CD4-positive, alpha-beta T cell treated with Interleukin-6 at 100 ng/mL for 8 hours (primary cell): ENCODE results near the gene GLP1R.
A peak's percentile ranks its signal among the peaks of the same experiment; 100 is the strongest.

Source experiments
- DNase-seq: peaks from one replicate; pipeline ENCODE4 v3.0.0-alpha.2; 2020; ENCODE audit warnings: mixed read lengths, low spot score

Gene GLP1R

DNA sequence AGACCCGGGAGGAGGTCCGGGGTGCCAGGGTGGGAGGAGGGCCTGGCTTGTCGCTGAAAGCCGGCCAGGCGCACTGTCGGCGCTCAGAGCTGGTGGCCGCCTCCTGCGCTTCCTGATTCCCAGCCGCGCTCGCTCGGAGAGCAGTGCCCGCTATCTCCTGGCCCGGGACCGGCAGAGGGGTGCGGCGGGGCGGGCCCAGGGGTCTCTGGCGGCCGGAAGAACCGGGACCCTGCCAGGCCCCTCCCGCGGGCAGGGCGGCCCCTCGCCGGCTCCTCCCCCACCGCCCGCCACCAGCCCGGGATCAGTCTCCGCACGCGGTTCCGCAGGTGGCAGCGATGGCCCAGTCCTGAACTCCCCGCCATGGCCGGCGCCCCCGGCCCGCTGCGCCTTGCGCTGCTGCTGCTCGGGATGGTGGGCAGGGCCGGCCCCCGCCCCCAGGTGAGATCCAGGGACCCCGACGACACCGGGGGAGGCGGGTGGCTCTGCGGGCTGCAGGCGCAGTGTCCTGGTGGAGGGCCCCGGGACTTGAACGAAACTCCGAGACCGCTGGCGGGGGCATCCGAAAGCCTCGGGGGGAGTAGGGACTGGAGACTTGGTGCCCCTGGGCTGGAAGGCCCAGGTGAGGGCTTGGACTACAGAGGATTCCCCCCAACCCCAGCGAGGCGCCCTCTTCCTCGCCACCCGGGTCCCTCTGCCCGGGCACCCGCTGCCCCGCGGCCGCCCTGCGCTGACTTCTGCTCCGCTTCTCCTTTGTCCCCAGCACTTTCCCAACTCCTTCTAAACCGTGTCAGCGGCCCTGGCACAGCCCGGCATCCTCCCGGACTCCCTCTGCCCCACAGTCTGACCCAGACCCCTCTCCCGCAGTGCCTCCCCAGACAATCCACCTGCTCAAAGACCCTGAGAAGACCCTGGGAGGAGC, at the start of gene GLP1R:
TSS of gene GLP1R (plus strand) at position 301 of the 919 bp plus-strand sequence. CDS start at position 361, 60 bp downstream.
- no peak for DNase-seq

DNA sequence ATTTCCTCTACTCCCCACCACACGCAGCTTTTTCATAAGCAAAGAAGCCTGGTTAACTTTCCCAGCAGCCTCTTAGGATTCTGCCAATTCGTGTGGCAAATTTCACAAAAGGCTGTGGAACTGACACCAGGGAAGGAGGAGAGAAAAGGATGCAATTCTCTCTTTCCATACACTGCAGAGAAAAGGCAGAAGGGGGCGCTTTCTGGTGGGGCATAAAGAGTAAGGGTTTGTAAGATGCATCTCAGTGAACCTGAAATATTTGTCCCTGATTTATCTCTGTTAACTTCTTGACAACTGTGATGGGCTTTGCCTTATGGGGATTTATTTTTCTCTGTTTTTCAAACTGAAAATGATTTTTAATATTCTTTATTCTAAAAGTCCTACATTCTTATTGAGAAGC, 45.5 kb upstream of the GLP1R start:
- DNase-seq: no peak

DNA sequence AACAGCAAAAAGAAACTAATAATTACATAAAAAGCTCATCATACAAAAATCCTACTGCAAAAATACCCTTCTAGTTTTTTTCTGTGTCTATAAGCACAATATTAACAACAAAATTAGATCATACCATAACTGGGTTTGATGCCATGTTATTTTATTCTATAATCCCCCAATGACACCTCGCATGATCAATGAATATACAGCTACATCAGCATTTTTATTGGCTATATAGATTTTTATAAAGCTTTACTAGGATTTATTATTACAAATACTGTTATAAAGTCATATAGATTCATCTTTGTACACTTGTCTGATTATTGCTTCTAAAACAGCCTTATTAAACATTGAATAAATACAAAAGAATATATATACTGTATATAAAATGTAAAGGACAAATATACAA, 45.1 kb upstream of the GLP1R start:
- no peak for DNase-seq

DNA sequence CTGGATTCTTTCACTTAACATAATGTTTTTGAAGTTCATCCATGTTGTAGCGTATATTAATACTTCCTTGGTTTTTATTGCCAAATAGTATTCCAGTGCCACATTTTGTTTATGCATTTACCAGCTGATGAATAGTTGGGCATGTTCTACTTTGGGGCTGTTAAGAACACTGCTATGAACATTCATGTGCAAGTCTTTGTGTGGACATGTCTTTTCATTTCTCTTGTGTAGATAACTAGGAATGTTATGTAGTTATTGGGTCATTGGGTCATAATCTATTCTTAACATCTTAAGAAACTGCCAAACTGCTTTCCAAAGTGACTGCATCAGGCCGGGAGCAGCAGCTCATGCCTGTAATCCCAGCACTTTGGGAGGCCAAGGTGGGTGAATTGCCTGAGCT, 43.8 kb upstream of the GLP1R start:
- no peak for DNase-seq

DNA sequence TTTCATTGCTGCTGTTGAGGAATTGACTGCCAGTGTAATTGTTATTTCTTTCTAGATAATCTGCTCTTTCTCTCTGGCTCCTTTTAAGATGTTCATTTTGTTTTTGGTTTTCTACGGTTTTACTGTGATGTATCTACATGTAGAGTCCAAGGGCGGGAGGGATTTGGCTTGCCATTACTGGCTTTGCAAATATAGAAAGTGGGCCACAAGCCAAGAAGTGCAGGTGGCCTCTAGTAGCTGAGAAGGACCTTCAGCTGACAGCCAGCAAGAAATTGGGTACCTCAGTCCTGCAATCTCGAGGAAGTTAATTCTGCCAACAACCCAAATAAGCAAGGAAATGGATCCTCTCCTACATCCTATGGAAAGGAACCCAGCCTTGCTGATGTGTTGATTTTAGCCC, 42.8 kb upstream of the GLP1R start:
- DNase-seq: no peak

DNA sequence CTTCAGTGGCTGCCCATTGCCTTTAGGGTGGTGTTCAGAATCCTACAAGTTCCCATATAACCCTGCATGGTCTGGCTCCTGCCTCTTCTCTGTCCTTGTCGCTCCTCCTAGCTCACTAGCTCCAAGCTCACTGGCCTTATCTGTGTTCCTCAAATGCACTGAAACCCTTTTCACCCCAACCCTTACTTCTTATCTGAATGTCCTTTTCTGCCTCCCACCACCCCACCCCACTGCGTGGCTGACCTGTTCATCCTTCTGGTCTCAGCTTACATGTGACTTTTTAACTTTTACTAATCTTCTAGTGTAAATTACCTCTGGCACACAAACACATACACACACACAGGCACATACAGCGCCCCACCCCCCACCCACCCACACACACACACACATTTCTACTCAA, 41.0 kb upstream of the GLP1R start:
- no peak for DNase-seq

DNA sequence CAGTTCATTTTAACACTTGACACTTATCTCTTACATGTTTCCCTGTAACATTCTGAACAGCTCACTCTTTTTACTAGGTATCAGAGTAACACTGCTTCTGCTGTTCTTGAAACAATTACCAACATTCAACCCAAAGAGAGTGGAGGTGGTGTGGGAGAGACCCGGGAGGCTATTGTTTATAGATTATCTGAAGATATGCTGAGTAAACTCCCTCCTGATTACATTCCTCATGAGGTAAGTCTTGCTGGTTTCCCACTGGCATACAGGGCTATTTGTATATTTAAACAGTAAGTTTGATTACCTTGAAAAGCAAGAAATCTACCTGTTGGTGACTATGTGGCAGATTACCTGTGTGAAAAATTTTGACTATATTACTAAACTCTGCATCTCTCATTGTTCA, 39.8 kb upstream of the GLP1R start:
- no peak for DNase-seq

DNA sequence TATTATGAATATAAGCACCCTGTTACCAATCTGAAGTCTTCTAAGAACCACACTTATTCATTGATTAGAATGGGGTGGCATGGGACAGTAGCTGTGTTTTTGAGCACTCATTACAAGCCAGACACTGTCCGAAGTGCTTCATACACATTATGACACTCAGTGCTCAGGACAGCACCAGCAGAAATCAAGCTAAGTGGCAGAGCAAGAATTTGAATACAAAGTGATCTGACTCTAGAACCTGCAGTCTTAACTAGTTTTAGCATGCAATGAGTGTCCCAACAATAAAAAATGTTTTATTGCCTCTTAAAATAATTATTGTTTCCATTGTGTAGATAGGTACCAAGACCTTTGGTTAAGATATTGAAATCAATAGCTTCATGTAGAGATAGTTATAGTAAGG, 39.1 kb upstream of the GLP1R start:
- no peak for DNase-seq

DNA sequence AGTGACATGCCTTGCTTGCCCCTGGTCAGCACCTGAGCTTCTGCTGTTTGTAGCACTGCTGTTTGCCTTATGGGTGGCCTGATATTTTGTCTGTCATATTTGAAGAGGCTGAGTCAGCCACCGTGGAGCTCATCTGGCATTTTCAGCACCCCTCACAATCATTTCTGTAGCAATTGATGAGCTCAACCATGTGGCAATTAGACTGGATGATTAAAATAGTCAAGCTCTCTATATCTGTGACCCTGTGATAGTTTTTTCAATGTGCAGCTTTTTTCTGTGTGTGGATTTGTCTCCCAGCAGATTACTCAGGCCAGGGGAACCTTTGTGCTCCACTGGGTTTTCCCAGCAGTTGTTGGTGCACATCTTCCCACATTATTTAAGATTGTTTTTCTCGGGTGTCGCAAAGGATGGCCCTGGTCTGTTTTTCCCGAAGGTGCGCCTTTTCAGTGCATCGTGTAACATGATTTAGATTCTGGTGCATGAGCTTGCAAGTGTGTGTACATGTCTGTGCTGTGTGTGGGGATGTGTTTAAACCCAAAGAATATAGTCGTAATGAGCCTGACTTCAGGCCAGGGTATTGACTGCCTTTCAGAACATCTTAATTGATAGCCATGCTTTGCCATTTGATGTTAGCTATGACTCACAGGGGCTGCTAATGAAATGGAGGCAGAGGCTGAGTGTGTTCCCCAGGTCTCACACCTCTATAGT, 31.6 kb upstream of the GLP1R start:
- no peak for DNase-seq

DNA sequence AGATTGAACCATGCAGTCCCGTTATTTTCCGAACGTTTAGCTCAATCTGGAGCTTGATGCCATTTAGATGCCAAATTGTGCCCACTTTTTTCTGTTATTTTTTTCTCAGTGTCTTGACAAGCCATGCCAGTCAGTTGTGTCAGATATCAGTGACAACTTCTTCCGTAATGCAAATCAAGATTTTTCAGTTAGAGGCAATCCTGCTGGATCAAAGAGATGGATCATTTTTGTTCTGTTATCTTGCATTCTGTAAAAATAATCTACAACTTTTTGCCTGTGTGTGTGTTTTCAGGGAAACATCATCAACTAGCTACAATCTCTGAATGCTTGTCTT, 31.1 kb upstream of the GLP1R start:
- DNase-seq: no peak

DNA sequence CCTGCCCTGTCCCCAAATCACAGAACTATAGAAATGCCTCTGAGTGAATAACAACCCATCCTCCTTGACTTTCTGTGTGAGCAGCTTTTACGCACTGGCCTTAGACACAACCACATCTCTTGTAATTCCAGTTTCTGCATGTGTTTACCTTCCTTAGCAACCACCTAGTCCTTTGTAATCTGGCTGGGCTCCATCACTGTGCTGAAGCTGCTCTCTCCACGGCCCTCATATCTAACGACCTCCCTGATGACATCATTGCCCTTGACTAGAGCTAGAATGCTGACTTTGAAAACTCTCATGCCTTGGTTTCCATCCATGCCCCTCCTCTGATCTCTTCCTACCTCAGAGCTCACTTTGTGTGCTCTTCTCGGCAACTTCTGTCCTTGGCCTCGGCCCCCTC, 30.5 kb upstream of the GLP1R start:
- DNase-seq: no peak

DNA sequence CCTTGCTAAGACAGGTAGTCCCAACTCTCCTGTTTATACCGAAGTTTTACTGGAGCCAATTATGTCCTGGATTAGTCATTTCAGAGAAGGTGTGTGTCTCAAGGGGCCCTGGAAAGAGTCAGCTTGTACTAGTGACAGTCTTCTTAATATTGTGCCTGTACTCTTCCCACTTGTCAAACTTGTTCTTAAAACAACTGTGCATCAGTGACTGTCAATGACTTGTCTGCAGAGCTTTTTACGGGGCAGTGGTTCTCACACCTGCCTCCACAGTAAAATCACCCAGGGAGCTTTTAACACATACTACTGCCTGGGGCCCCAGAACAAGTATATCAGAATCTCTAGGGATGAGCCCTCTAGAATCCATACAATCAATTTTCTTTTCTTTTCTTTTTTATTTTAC, 28.4 kb upstream of the GLP1R start:
- DNase-seq: no peak

DNA sequence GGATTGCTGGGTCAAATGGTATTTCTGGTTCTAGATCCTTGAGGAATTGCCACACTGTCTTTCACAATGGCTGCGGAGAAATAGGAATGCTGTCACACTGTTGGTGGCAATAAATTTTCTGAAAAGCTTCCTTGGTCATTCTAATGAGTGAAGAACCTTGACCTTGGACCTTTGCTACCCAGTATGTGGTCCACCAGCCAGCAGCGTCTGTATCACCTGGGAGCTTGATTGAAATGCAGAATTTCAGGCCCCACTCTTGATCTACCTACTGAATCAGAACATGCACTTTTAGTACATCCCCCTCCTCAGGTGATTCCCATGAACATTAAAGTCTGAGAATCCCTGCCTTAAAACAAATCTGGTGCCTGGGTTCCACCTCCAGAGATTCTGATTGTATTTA, 27.5 kb upstream of the GLP1R start:
- no peak for DNase-seq

DNA sequence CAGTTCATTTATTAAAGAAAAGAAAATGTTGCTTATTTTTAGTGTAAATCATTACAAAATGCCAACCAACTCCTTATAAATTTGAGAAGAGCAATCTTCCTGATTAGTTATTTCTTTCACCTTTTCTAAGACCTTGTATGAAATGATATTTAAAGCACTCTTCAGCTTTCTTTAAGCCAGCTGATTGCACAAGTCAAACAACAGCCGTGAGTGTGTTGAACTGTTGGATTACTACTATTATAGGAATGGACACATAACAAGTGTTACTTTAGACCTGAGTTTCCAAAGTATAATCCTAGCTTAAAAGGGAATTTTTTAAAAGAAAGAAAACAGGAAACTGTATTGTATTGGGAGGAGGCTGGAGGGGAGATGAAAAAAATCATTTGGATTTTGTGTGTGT, 26.8 kb upstream of the GLP1R start:
- DNase-seq: no peak

DNA sequence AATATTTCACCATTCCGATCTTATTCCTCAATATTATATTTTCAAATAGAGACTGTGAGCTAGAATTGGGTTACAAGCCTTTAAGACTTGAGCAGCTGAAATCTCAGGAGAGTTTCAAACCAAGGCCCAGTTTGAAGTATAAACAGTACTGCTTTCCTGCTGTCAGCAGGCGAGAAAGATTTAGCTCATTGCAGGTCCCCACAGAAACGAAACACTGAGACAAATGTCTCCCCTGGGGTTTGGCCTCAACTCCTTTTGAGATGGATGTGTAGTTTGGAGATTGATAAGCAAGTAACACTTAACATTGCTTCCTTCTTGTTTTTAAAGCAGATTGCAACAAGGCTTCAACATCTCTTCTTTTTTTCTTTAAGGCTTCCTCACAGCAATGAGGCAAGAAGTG, 22.4 kb upstream of the GLP1R start:
- DNase-seq: no peak

DNA sequence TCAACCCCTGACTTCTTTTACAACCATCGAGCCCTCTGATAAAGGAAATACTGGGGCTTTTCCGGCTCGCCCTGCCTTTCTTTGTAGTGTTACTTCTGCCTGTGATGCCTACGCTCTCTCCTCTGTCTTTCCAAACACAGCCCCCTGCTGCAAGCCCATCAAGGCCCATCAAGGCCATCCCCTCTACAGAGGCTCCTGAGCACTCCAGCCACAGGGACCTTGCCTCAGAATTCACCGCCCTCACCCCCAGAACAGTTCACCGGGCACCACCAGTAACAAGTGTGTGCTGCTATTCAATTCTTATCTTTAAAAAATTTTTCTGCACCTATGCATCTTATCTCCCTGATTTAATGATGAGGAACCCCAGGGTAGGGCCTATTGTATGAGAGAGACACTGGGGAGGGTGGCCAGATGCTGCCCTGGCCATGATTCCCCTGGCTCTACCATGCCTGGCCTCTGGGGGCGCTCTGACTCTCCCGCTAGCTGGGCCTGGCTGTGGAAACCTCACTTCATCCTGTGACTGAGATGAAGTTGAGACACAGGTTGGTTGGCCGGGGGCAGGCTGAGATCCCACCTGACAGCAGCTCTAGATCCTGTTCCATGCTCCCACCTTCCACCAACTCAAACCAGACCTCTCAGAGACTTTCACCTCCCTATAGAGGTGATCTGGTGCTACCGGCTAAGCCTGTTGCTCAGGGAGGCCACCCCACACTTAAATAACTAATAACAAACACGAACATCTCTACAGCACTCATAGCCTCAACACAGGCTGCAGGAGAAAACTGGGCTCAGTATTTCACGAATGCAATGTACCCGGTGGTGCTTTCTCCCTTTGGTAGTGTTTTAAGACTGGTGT, 19.2 kb upstream of the GLP1R start:
- peak; percentile 18 for DNase-seq

DNA sequence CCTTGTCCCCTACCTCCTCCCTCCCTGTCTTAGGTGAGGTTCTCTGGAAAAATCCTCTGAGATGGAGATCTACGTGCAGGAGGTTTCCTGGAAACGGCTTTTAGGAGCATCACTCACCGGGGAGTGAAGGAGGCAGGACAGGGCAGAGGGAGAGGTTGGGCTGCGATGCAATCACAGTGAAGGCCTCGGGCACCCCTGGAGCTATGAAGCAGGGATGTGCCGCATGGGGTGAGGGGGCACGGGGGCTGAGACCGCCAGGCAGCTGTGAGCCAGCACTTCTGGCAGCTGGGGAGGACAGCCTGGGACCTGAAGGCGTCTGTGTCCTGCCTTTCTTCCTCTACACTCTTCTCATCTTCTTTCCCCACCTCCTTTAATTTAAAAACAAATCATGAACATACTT, 12.9 kb upstream of the GLP1R start:
- no peak for DNase-seq

DNA sequence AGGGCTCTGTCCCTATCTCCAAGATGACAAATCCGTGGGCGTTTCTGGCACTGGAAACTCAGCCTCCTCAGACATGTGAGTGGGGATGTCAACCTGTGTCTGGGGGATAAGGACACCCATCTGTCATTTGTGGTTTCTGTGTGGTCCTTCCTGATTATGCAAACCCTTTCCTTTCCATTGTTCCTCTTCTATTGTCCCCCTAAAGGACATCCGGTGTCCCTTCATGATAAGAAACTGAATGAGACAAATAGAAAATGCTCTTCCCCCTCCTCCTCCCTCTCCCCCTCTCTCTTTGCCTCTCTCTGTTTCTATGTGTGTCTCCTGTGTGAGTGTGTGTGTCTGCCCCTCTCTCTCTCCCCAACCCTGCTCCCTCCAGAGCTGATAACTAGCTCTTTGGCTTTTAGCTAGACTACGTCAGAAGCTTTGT, 11.5 kb upstream of the GLP1R start:
- DNase-seq: no peak

DNA sequence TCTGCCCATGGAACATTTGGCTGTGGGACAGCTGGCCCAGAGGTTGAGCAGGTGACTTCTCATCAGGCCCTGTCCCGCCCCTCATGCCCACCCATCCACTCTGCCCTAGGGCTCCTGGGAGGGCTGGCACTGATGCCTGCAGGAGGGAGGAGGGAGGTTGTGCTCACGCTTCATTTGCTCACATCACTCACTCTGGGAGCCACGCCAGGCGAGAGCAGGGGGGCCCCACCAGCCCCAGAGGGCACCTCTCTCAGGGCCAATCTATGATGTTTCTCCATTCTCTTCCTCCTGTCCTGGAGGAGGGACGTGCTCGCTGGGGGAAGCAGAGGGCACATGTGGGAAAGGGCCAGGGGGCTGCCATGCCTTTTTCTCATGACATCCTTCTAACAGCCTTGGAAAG, 10.9 kb upstream of the GLP1R start:
- no peak for DNase-seq

DNA sequence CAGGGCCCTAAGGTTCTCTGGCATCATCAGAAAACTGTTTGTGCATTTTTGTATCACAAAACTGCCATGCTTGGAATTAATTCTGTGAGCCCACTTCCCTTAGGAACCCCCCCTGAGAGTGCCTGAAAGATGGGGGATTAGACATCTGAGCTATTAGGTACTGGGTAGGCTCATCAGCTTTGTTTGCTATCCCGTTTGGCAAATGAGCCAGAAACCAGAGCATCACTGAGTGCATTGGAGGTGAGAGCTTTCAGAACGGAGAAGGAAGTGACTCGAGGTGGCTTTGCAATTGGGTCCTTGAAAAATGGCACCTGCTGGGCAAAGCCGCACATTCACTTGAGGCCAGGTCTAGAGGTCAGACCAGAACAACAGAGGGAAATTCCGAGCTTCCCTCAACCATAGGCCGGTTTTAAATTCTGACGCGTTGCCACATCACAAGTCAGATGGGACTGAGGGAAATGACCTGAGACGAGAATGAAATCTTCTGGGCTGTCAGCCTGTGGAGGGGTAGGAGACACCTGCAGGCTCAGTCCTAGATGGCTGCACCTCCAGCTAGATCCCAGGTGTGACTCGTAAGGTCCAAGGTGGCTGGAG, 8.4 kb upstream of the GLP1R start:
- no peak for DNase-seq

DNA sequence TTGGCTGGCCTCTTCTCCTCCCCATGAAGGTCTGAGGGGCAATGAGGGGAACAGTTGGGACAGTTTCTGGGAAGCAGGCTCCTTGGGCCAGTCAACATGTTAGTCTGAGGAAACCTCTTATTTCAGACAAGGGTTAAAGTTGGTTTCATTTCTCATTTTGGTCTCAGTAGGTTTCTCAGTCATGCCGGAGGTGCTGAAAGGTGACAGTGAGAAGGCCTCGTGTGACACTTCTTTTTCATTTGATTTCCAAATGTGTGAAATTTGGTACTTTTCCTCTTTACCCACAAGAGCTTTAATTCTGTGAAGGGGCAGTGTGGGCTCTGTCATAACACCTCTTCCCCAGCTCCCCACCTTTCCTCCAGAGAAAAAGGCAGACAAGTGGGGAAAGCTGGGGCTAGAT, 7.5 kb upstream of the GLP1R start:
- no peak for DNase-seq

DNA sequence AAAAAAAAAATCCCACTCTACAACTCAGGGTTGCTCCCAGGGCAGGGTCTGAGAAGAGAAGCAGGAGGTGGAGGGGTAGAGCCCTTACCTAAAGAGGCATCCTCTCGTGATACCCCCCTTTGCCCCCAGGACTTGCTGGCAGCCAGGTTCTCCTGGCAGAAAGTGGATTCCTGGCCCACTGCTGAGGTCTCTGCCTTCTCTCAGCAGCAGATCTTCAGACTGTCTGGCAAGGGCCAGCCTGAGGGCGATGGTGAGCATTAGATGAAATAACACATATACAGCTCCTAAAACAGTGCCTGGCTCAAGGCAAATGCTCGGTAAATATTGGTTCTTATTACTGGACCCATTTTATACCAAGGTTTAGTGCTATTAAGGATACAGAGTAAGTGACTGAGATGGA, 4.8 kb upstream of the GLP1R start:
- no peak for DNase-seq
